HCT116 (cell line): ENCODE data around the gene EZH1. TPM values are rescaled to one million over a fixed set of nuclear protein-coding genes. Genes with fewer than 3 reads are reported as not detected.

ENCODE experiments used
- ATAC-seq: fragments of 200-7000 bp; cut with Tn5 transposase; 2 replicates; pipeline ENCODE4 v1.9.1; 2020; ENCODE audit warnings: mild to moderate bottlenecking, moderate library complexity
- BruUV-seq: library from RNA; stranded (reverse); fragments of 400-500 nt; replicated peaks from 2 replicates; lab custom pipeline; 2021; lab: Mats Ljungman, UMichigan
- CTCF ChIA-PET: fragments of 300-600 bp; sonication (Branson Sonifier 250); formaldehyde crosslinking; loops from one replicate; lab custom pipeline; 2021; ENCODE audit warnings: antibody characterized with exemption; lab: Charles Lee
- POLR2A ChIA-PET: fragments of 300-600, 350-600 bp; sonication (Branson Sonifier 250); formaldehyde crosslinking; loops from one replicate; lab custom pipeline; 2021; ENCODE audit warnings: antibody characterized with exemption; lab: Charles Lee
- RAD21 ChIA-PET, 2 experiments: fragments of 300-600 bp; sonication (Branson Sonifier 250); formaldehyde crosslinking; loops; one replicate each; lab custom pipeline; 2023; ENCODE audit warnings: low total read pairs in 2 of 2; ENCODE audit not compliant: uncharacterized antibody in 2 of 2, unreplicated experiment in 2 of 2, low non-redundant PET in 1 of 2; lab: Charles Lee
- DNase-seq: peaks from one replicate; pipeline ENCODE4 v3.0.0-alpha.2; 2010; ENCODE audit warnings: low read depth, low spot score
- H2AFZ ChIP-seq: fragments of 200-600 bp; shearing (Covaris generic), sonication (generic); 2 replicates; pipeline ENCODE4 v1.6.1; 2017; ENCODE audit warnings: low read depth, mixed run types, mixed read lengths, antibody characterized with exemption, low read length; ENCODE audit not compliant: poor library complexity, severe bottlenecking
- H3K27ac ChIP-seq: 2 replicates; pipeline ENCODE4 v1.5.1; 2012; ENCODE audit warnings: low read depth, low read length
- H3K27me3 ChIP-seq: fragments of 200-600 bp; sonication (generic); 2 replicates; pipeline ENCODE4 v1.6.1; 2016; ENCODE audit warnings: mixed run types, low read length, mixed read lengths; ENCODE audit not compliant: insufficient read depth
- H3K36me3 ChIP-seq, 2 experiments: fragments of 200-500 bp in 1 of 2; fragments of 200-600 bp in 1 of 2; sonication (Bioruptor generic) in 1 of 2; sonication (generic) in 1 of 2; 2 replicates each; pipeline versions ENCODE4 v1.5.1 to v1.6.1; 2014 to 2016; ENCODE audit warnings: low read length in 2 of 2, inconsistent platforms in 1 of 2, mixed read lengths in 1 of 2, mixed run types in 1 of 2; ENCODE audit not compliant: insufficient read depth in 2 of 2, control insufficient read depth in 1 of 2
- H3K4me1 ChIP-seq, 2 experiments: fragments of 200-600 bp in 1 of 2; sonication (generic) in 1 of 2; 2 replicates each; pipeline versions ENCODE4 v1.5.1 to v1.6.1; 2012 to 2017; ENCODE audit warnings: low read length in 2 of 2, inconsistent platforms in 1 of 2, mild to moderate bottlenecking in 1 of 2, mixed read lengths in 1 of 2, mixed run types in 1 of 2, moderate library complexity in 1 of 2; ENCODE audit not compliant: insufficient read depth in 2 of 2, control insufficient read depth in 1 of 2
- H3K4me2 ChIP-seq: fragments of 200-600 bp; sonication (generic); 2 replicates; pipeline ENCODE4 v1.6.1; 2017; ENCODE audit warnings: mixed run types, low read length, mixed read lengths
- H3K4me3 ChIP-seq, 2 experiments: fragments of 200-600 bp in 1 of 2; sonication (generic) in 1 of 2; replicated peaks in 1 of 2; 2 replicates each; pipeline ENCODE4 v1.5.1; 2011 to 2016; ENCODE audit warnings: low read length in 2 of 2, control low read depth in 1 of 2, low read depth in 1 of 2, mild to moderate bottlenecking in 1 of 2, mixed read lengths in 1 of 2, mixed run types in 1 of 2
- H3K79me2 ChIP-seq: fragments of 200-600 bp; sonication (generic); 2 replicates; pipeline ENCODE4 v1.6.1; 2017; ENCODE audit warnings: mild to moderate bottlenecking, mixed run types, low read length, moderate library complexity, mixed read lengths; ENCODE audit not compliant: insufficient read depth
- H3K9ac ChIP-seq: fragments of 200-600 bp; sonication (generic); 2 replicates; pipeline ENCODE4 v1.6.1; 2016; ENCODE audit warnings: low read length, mixed read lengths
- H3K9me2 ChIP-seq: fragments of 200-600 bp; sonication (generic), shearing (Covaris generic); 2 replicates; pipeline ENCODE4 v1.6.1; 2017; ENCODE audit warnings: mixed run types, mild to moderate bottlenecking, moderate library complexity; ENCODE audit not compliant: insufficient read depth
- H3K9me3 ChIP-seq, 2 experiments: fragments of 200-500 bp in 1 of 2; fragments of 200-600 bp in 1 of 2; sonication (Bioruptor generic) in 1 of 2; sonication (generic) in 1 of 2; 2 replicates each; pipeline ENCODE4 v1.6.1; 2014 to 2017; ENCODE audit warnings: low read length in 2 of 2, mixed read lengths in 2 of 2, inconsistent platforms in 1 of 2, low read depth in 1 of 2, mild to moderate bottlenecking in 1 of 2, mixed run types in 1 of 2, moderate library complexity in 1 of 2; ENCODE audit not compliant: control insufficient read depth in 1 of 2, insufficient read depth in 1 of 2
- H4K20me1 ChIP-seq: fragments of 200-600 bp; sonication (generic), shearing (Covaris generic); 2 replicates; pipeline ENCODE4 v1.6.1; 2017; ENCODE audit warnings: mixed run types, mild to moderate bottlenecking, moderate library complexity; ENCODE audit not compliant: insufficient read depth
- CTCF ChIP-seq, 3 experiments: fragments of 200-600 bp in 1 of 3; sonication (generic) in 1 of 3; IDR thresholded peaks in 2 of 3; conservative IDR thresholded peaks in 1 of 3; 2 replicates each; pipeline ENCODE4 v1.5.1; 2012 to 2017; ENCODE audit warnings: low read depth in 2 of 3, low read length in 2 of 3, antibody characterized with exemption in 1 of 3, borderline replicate concordance in 1 of 3, control low read depth in 1 of 3, mild to moderate bottlenecking in 1 of 3, mixed read lengths in 1 of 3, mixed run types in 1 of 3, moderate library complexity in 1 of 3; ENCODE audit not compliant: insufficient read depth in 1 of 3
- ELF1 ChIP-seq: IDR thresholded peaks from 2 replicates; pipeline ENCODE4 v1.6.1; 2012; ENCODE audit warnings: low read depth, borderline replicate concordance
- EZH2 ChIP-seq: fragments of 200-600 bp; sonication (generic); IDR thresholded peaks from 2 replicates; pipeline ENCODE4 v1.6.1; 2017; ENCODE audit warnings: antibody characterized with exemption, mixed run types
- EZH2phosphoT487 ChIP-seq: fragments of 200-600 bp; IDR thresholded peaks from 2 replicates; pipeline ENCODE4 v1.6.1; 2018; ENCODE audit warnings: antibody characterized with exemption, borderline replicate concordance
- FOSL1 ChIP-seq: IDR thresholded peaks from 2 replicates; pipeline ENCODE4 v1.6.1; 2012; ENCODE audit warnings: low read depth
- JUND ChIP-seq: IDR thresholded peaks from 2 replicates; pipeline ENCODE4 v1.6.1; 2012
- POLR2A ChIP-seq: IDR thresholded peaks from 2 replicates; pipeline ENCODE4 v1.7.0; 2011; ENCODE audit warnings: borderline replicate concordance; ENCODE audit not compliant: insufficient read depth, insufficient read length; ENCODE audit errors: extremely low read depth
- RAD21 ChIP-seq: IDR thresholded peaks from 2 replicates; pipeline ENCODE4 v1.6.1; 2012; ENCODE audit warnings: low read depth, mild to moderate bottlenecking
- REST ChIP-seq: IDR thresholded peaks from 2 replicates; pipeline ENCODE4 v1.6.1; 2012; ENCODE audit warnings: low read depth
- SIN3A ChIP-seq: IDR thresholded peaks from 2 replicates; pipeline ENCODE4 v1.6.1; 2012; ENCODE audit warnings: low read depth
- SRF ChIP-seq: IDR thresholded peaks from 2 replicates; pipeline ENCODE4 v1.6.1; 2012; ENCODE audit warnings: low read depth
- TCF7L2 ChIP-seq: IDR thresholded peaks from 2 replicates; pipeline ENCODE4 v1.7.0; 2011; ENCODE audit warnings: borderline replicate concordance, inconsistent platforms; ENCODE audit not compliant: insufficient read depth, insufficient read length; ENCODE audit errors: extremely low read depth
- YY1 ChIP-seq: IDR thresholded peaks from 2 replicates; pipeline ENCODE4 v1.6.1; 2011; ENCODE audit warnings: low read length, low read depth, moderate library complexity, mild to moderate bottlenecking; ENCODE audit not compliant: insufficient replicate concordance; ENCODE audit errors: extremely low read depth
- ZFX ChIP-seq: fragments of 450-650 bp; IDR thresholded peaks from 2 replicates; pipeline ENCODE4 v1.6.1; 2017
- intact Hi-C: fragments of 100-400 bp; cut with micrococcal nuclease; formaldehyde crosslinking; loops from 2 replicates; pipeline ENCODE4 v1.10.0; 2022
- total RNA-seq: library from RNA; stranded (reverse); gene quantifications from one replicate; pipeline ENCODE4 v1.2.1, GENCODE V29; 2021; ENCODE audit not compliant: unreplicated experiment

Gene EZH1
- total RNA-seq, 1 experiment from 2014 or later = 29.3 TPM

GRCh38 chr17:42697108-42697811 is 47.6 kb downstream of the EZH1 start:
- no peaks in the 10 kb centered on the region for H3K4me1 ChIP-seq
- no peak overlapping the region for H3K4me3 ChIP-seq
- no peaks in the 10 kb centered on the region for H4K20me1 ChIP-seq
- no peaks in the 10 kb centered on the region for H3K9me2 ChIP-seq
- intact Hi-C loops = no loop called here
- H3K79me2 ChIP-seq = no peaks in the 10 kb centered on the region
- ATAC-seq = no peak
- H3K9me3 ChIP-seq = no peaks in the 10 kb centered on the region
- TF ChIP-seq EZH2 = no peak
- no peak for TF ChIP-seq ZFX
- TF ChIP-seq SIN3A = no peak
- TF ChIP-seq CTCF (IDR thresholded peaks at IDR 0.05 in 2 of 3, conservative IDR thresholded peaks at IDR 0.05 in 1 of 3; ENCODE audit: borderline replicate concordance in 1 of 3, insufficient read depth in 1 of 3, low read depth in 2 of 3, low read length in 2 of 3) = no peak
- no peak for TF ChIP-seq EZH2phosphoT487
- TF ChIP-seq YY1 = no peak
- no peak for TF ChIP-seq SRF
- no peak for TF ChIP-seq REST
- no peak for TF ChIP-seq POLR2A
- TF ChIP-seq FOSL1 = no peak
- no peak for TF ChIP-seq ELF1
- TF ChIP-seq RAD21 = no peak
- TF ChIP-seq TCF7L2 = no peak
- no peak for TF ChIP-seq JUND
- no peak overlapping the region for H3K27ac ChIP-seq
- H3K9ac ChIP-seq = no peak overlapping the region
- H2AFZ ChIP-seq = no peak overlapping the region
- no peak for DNase-seq
- ChIA-PET POLR2A (no interaction called here), CTCF (interaction anchor here (1.5 kb wide), 1 partner anchor 66 kb away, joined by 4 read pairs; no protein-coding TSS in a partner anchor), RAD21 (no interaction called here)
- H3K36me3 ChIP-seq = peaks cover 3 to 4% of the 10 kb centered on the region in 2 experiments; a peak in 1 of 4 replicates
- no TSS peak for BruUV-seq
- no peak overlapping the region for H3K4me2 ChIP-seq
- no peaks in the 10 kb centered on the region for H3K27me3 ChIP-seq
